Activated CD4-positive, alpha-beta T cell treated with anti-CD3 and anti-CD28 coated beads, Interleukin-2, amount 10 ng/mL, durations not matched to agents 7 days and 5 days (primary cell): Measurements from ENCODE around the gene SQOR. TPM values are rescaled to one million over a fixed set of nuclear protein-coding genes. Genes with fewer than 3 reads are reported as not detected.
A peak's percentile ranks its signal among the peaks of the same experiment; 100 is the strongest.

Experiments used
- CTCF ChIA-PET: fragments of 350-600 bp; sonication (Branson Sonifier 250); formaldehyde crosslinking; loops from one replicate; lab custom pipeline; 2021; ENCODE audit warnings: antibody characterized with exemption; lab: Charles Lee
- POLR2A ChIA-PET: fragments of 350-600 bp; sonication (Branson Sonifier 250); formaldehyde crosslinking; loops from one replicate; lab custom pipeline; 2021; ENCODE audit warnings: antibody characterized with exemption; lab: Charles Lee
- DNase-seq: peaks from one replicate; pipeline ENCODE4 v3.0.0-alpha.2; 2020
- H3K27ac Mint-ChIP-seq: one replicate; pipeline ENCODE4 v1.8.0; 2021; ENCODE audit warnings: mild to moderate bottlenecking, moderate library complexity, mixed read lengths
- H3K27me3 Mint-ChIP-seq: one replicate; pipeline ENCODE4 v1.8.0; 2021; ENCODE audit warnings: mixed read lengths
- H3K36me3 Mint-ChIP-seq: one replicate; pipeline ENCODE4 v1.8.0; 2021; ENCODE audit warnings: low read depth, mixed read lengths
- H3K4me1 Mint-ChIP-seq: one replicate; pipeline ENCODE4 v1.8.0; 2021; ENCODE audit warnings: mixed read lengths
- H3K4me3 Mint-ChIP-seq: one replicate; pipeline ENCODE4 v1.8.0; 2021; ENCODE audit warnings: mild to moderate bottlenecking, moderate library complexity, mixed read lengths
- H3K9me3 Mint-ChIP-seq: one replicate; pipeline ENCODE4 v1.8.0; 2021; ENCODE audit warnings: mixed read lengths
- total RNA-seq, 2 experiments: library from RNA; stranded (reverse); gene quantifications; one replicate each; pipeline ENCODE4 v1.2.3, GENCODE V29; 2021

The SQOR gene
- total RNA-seq, 2 experiments from 2014 or later: 98.6 to 99.1 TPM

- Mint-ChIP-seq H3K27me3 (no peaks in the 10 kb centered on the region), H3K36me3 (peaks cover 52% of the 10 kb centered on the region), H3K9me3 (no peaks in the 10 kb centered on the region), H3K4me1 (peaks cover 8% of the 10 kb centered on the region), H3K4me3 (no peak overlapping the region), H3K27ac (peak overlapping the region; percentile 46)
- ChIA-PET POLR2A (no interaction called here), CTCF (no interaction called here)
- no peak for DNase-seq
Measured at GRCh38 chr15:45668386-45668785, 33.6 kb downstream of the SQOR start.

- Mint-ChIP-seq H3K27me3 (no peaks in the 10 kb centered on the region), H3K9me3 (no peaks in the 10 kb centered on the region), H3K27ac (no peak overlapping the region), H3K4me1 (peaks cover 8% of the 10 kb centered on the region), H3K4me3 (no peak overlapping the region), H3K36me3 (peaks cover 51% of the 10 kb centered on the region)
- no peak for DNase-seq
- ChIA-PET POLR2A (no interaction called here), CTCF (interaction anchor here (1.0 kb wide), 1 partner anchor 28 kb away, joined by 3 read pairs; no protein-coding TSS in a partner anchor)
Measured at GRCh38 chr15:45669422-45669821, 34.6 kb downstream of the SQOR start.

- H3K4me3 Mint-ChIP-seq: no peak overlapping the region
- peaks cover 8% of the 10 kb centered on the region for H3K4me1 Mint-ChIP-seq
- H3K27ac Mint-ChIP-seq: no peak overlapping the region
- H3K9me3 Mint-ChIP-seq: no peaks in the 10 kb centered on the region
- H3K36me3 Mint-ChIP-seq: peaks cover 54% of the 10 kb centered on the region
- H3K27me3 Mint-ChIP-seq: no peaks in the 10 kb centered on the region
- no peak for DNase-seq
- ChIA-PET CTCF (interaction anchor here (1.0 kb wide), 1 partner anchor 28 kb away, joined by 3 read pairs; no protein-coding TSS in a partner anchor), POLR2A (no interaction called here)
Measured at GRCh38 chr15:45670091-45670490, 35.3 kb downstream of the SQOR start.

- Mint-ChIP-seq H3K9me3 (no peaks in the 10 kb centered on the region), H3K36me3 (peaks cover 53% of the 10 kb centered on the region), H3K27ac (no peak overlapping the region), H3K4me1 (peaks cover 8% of the 10 kb centered on the region), H3K4me3 (no peak overlapping the region), H3K27me3 (no peaks in the 10 kb centered on the region)
- DNase-seq: no peak
- ChIA-PET POLR2A (no interaction called here), CTCF (no interaction called here)
Measured at GRCh38 chr15:45670511-45670910, 35.7 kb downstream of the SQOR start.

- no peaks in the 10 kb centered on the region for H3K9me3 Mint-ChIP-seq
- ChIA-PET CTCF (interaction anchor here (1.2 kb wide), 1 partner anchor 31 kb away, joined by 4 read pairs; no protein-coding TSS in a partner anchor), POLR2A (interaction anchor here (0.5 kb wide), 1 partner anchor 437 kb away, joined by 3 read pairs; no protein-coding TSS in a partner anchor)
- DNase-seq: no peak
- H3K36me3 Mint-ChIP-seq: peaks cover 66% of the 10 kb centered on the region
- H3K4me1 Mint-ChIP-seq: peaks cover 1% of the 10 kb centered on the region
- no peak overlapping the region for H3K27ac Mint-ChIP-seq
- no peak overlapping the region for H3K4me3 Mint-ChIP-seq
- no peaks in the 10 kb centered on the region for H3K27me3 Mint-ChIP-seq
Measured at GRCh38 chr15:45674677-45675076, 39.8 kb downstream of the SQOR start.

- POLR2A ChIA-PET: no interaction called here
Measured at GRCh38 chr15:45677797-45678196, 43.0 kb downstream of the SQOR start.

GRCh38 chr15:45678459-45679178 is 43.8 kb downstream of the SQOR start:
- H3K36me3 Mint-ChIP-seq: peaks cover 62% of the 10 kb centered on the region
- CTCF ChIA-PET: interaction anchor here (0.6 to 1.2 kb wide), 2 partner anchors 18 to 219 kb away, joined by 4 to 6 read pairs; no protein-coding TSS in a partner anchor

More at GRCh38 chr15:45677797-45678196, 43.0 kb downstream of the SQOR start:
- DNase-seq: no peak
- Mint-ChIP-seq H3K27me3 (no peaks in the 10 kb centered on the region), H3K9me3 (no peaks in the 10 kb centered on the region), H3K4me3 (no peak overlapping the region), H3K27ac (no peak overlapping the region), H3K4me1 (no peaks in the 10 kb centered on the region), H3K36me3 (peaks cover 65% of the 10 kb centered on the region)
- CTCF ChIA-PET: no interaction called here

GRCh38 chr15:45684533-45684932 is 49.7 kb downstream of the SQOR start:
- H3K4me3 Mint-ChIP-seq: no peak overlapping the region
- H3K27me3 Mint-ChIP-seq: no peaks in the 10 kb centered on the region
- H3K36me3 Mint-ChIP-seq: peaks cover 50% of the 10 kb centered on the region
- ChIA-PET CTCF (interaction anchor here (1.1 to 1.2 kb wide), 2 partner anchors 17 to 26 kb away, joined by 3 read pairs; no protein-coding TSS in a partner anchor), POLR2A (no interaction called here)
- no peak overlapping the region for H3K27ac Mint-ChIP-seq
- H3K4me1 Mint-ChIP-seq: no peaks in the 10 kb centered on the region
- H3K9me3 Mint-ChIP-seq: no peaks in the 10 kb centered on the region
- DNase-seq: no peak

More at GRCh38 chr15:45678459-45679178, 43.8 kb downstream of the SQOR start:
- POLR2A ChIA-PET: no interaction called here
- no peak overlapping the region for H3K27ac Mint-ChIP-seq
- no peaks in the 10 kb centered on the region for H3K27me3 Mint-ChIP-seq
- H3K9me3 Mint-ChIP-seq: no peaks in the 10 kb centered on the region
- no peaks in the 10 kb centered on the region for H3K4me1 Mint-ChIP-seq
- no peak overlapping the region for H3K4me3 Mint-ChIP-seq
- no peak for DNase-seq

GRCh38 chr15:45689616-45690015 is 54.8 kb downstream of the SQOR start:
- no peak for DNase-seq
- ChIA-PET POLR2A (no interaction called here), CTCF (interaction anchor here (1.5 kb wide), 1 partner anchor 16 kb away, joined by 3 read pairs; no protein-coding TSS in a partner anchor)
- Mint-ChIP-seq H3K27ac (no peak overlapping the region), H3K4me1 (no peaks in the 10 kb centered on the region), H3K36me3 (peaks cover 46% of the 10 kb centered on the region), H3K27me3 (no peaks in the 10 kb centered on the region), H3K9me3 (no peaks in the 10 kb centered on the region), H3K4me3 (no peak overlapping the region)

GRCh38 chr15:45690581-45691260 is 55.9 kb downstream of the SQOR start:
- H3K36me3 Mint-ChIP-seq: peaks cover 36% of the 10 kb centered on the region
- H3K4me3 Mint-ChIP-seq: no peak overlapping the region
- no peaks in the 10 kb centered on the region for H3K4me1 Mint-ChIP-seq
- H3K9me3 Mint-ChIP-seq: no peaks in the 10 kb centered on the region
- H3K27me3 Mint-ChIP-seq: no peaks in the 10 kb centered on the region
- no peak overlapping the region for H3K27ac Mint-ChIP-seq
- DNase-seq: no peak
- POLR2A ChIA-PET: no interaction called here
- CTCF ChIA-PET: interaction anchor here (1.5 kb wide), 1 partner anchor 15 kb away, joined by 3 read pairs; no protein-coding TSS in a partner anchor

GRCh38 chr15:45701108-45701507 is 66.3 kb downstream of the SQOR start:
- no peak for DNase-seq
- Mint-ChIP-seq H3K36me3 (no peaks in the 10 kb centered on the region), H3K4me3 (no peak overlapping the region), H3K27ac (no peak overlapping the region), H3K27me3 (peaks cover 20% of the 10 kb centered on the region), H3K9me3 (no peaks in the 10 kb centered on the region), H3K4me1 (peaks cover 16% of the 10 kb centered on the region)
- CTCF ChIA-PET: interaction anchor here (1.2 kb wide), 2 partner anchors 20 to 24 kb away, joined by 3 read pairs; no protein-coding TSS in a partner anchor
- POLR2A ChIA-PET: no interaction called here

- Mint-ChIP-seq H3K36me3 (no peaks in the 10 kb centered on the region), H3K9me3 (no peaks in the 10 kb centered on the region), H3K4me3 (no peak overlapping the region), H3K27ac (no peak overlapping the region), H3K27me3 (peaks cover 20% of the 10 kb centered on the region), H3K4me1 (peaks cover 15% of the 10 kb centered on the region)
- ChIA-PET POLR2A (no interaction called here), CTCF (interaction anchor here (1.0 to 1.2 kb wide), 2 partner anchors 25 to 90 kb away, joined by 3 to 4 read pairs; no protein-coding TSS in a partner anchor)
- DNase-seq: no peak
Measured at GRCh38 chr15:45702041-45702440, 67.2 kb downstream of the SQOR start.
